WI38 (cell line): Measurements from ENCODE around the gene FAM237A.

Experiments
- H3K4me3 ChIP-seq: 2 replicates; pipeline ENCODE4 v1.5.1; 2011; ENCODE audit warnings: low read depth, mild to moderate bottlenecking, control low read depth, low read length
- CTCF ChIP-seq: IDR thresholded peaks from 2 replicates; pipeline ENCODE4 v1.5.1; 2012; ENCODE audit warnings: low read depth, mild to moderate bottlenecking, control low read depth, low read length

Gene FAM237A

GRCh38 chr2:206642075-206643025 lies at the start of gene FAM237A:
Gene FAM237A, plus strand, starts transcription at chr2:206642487. Its CDS starts 1,750 bp downstream, at chr2:206644237.
- no peak within 1 kb of the TSS for H3K4me3 ChIP-seq
- no peak for TF ChIP-seq CTCF

GRCh38 chr2:206597717-206598218 lies 44.5 kb upstream of the FAM237A start:
- TF ChIP-seq CTCF: no peak
- no peak overlapping the region for H3K4me3 ChIP-seq

DNA sequence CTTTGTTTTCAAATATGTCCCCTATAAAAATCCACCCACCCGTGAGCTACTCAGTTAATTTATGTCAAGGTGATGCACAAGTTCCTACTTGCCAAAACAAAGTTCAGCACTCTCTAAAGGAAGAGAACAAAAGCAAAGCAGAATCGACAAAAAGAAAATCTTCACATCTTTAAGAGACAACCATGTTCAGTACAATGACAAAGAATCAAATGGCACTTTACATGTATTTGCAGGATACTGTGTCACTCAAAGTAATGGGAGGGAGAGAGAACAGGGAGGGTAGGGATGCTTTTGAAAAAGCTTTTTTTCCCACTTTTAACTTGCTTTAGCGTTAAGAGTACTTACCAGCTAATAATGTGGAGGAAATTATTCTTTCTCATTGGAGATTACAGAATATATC lies 39.0 kb upstream of the FAM237A start:
- H3K4me3 ChIP-seq: no peak overlapping the region
- no peak for TF ChIP-seq CTCF

- no peak overlapping the region for H3K4me3 ChIP-seq
- TF ChIP-seq CTCF: no peak
Observed at GRCh38 chr2:206610451-206610850, 31.8 kb upstream of the FAM237A start.

GRCh38 chr2:206611191-206611590 lies 31.1 kb upstream of the FAM237A start:
- no peak overlapping the region for H3K4me3 ChIP-seq
- no peak for TF ChIP-seq CTCF

GRCh38 chr2:206611736-206612135 lies 30.6 kb upstream of the FAM237A start:
- H3K4me3 ChIP-seq: no peak overlapping the region
- no peak for TF ChIP-seq CTCF

- no peak overlapping the region for H3K4me3 ChIP-seq
- TF ChIP-seq CTCF: no peak
Observed at GRCh38 chr2:206614811-206615210, 27.5 kb upstream of the FAM237A start.
